ENCODE data around the gene LIG4.

The LIG4 gene

DNA sequence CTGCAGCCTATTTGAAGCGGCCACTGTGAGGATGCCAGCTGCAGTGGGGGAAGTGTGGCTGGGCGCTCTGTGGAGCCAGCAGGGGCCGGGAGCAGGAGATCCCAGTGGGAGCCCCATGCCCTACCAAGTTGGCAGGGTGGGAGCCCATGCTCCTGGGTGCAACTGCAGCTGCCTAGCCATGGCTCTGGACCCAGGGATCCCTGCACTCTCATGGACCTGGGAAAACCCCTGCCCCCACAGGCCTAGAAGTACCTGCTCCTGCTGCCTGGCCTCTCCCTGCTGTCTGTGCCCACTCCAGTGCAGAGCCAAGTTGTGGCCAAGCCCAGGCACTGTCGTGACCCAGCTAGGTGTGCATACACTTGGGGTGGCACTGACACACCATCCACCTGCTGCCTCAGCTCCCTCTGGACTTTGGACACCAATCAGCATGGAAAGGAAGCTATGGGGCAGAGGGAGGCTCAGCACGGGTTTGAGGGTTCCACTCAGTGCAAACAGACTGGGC is 20.9 kb downstream of the LIG4 start:
- no peak for DNase-seq (ENCODE audit: low read depth in 4 of 4, low spot score in 1 of 4)

DNA sequence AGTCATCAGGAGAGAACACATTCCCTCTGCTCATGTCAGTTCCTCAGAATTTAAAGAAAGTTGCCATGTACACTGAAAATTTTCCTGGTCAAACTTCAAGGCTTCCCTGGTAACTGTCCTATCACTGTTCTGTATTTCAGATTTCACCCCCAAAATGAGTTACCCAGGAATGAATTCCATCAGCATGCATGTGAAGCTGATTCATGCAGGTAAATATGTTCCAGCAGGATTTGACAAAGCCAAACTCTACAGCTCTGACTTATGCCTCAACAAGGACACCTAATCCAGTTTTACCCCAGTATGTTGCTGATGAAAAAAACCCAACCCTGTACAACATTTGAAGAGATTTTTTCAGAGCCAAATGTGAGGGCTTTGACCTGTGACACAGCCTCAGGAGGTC is 21.5 kb downstream of the LIG4 start:
- no peak for DNase-seq (ENCODE audit: low read depth in 4 of 4, low spot score in 1 of 4)

DNA sequence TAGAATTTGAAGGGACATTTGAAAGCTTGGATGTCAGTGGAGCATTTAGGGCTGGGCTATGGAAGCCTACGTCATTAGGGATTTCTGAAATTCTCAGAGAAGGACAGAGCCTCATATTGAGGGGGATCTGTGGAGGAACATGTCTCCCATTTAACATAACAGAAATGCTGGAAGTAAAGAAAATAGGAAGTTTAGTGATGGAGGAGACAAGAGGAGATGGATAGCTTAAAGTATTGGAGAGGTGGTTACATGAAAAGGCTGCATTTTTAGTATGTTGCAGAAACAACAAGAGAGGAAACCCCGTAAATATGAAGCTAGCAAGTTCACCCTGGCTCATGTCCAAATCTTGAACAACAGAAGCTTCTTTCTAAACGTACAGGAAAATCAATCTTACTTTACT is 24.4 kb downstream of the LIG4 start:
- DNase-seq (ENCODE audit: low read depth in 4 of 4, low spot score in 1 of 4), result no peak

DNA sequence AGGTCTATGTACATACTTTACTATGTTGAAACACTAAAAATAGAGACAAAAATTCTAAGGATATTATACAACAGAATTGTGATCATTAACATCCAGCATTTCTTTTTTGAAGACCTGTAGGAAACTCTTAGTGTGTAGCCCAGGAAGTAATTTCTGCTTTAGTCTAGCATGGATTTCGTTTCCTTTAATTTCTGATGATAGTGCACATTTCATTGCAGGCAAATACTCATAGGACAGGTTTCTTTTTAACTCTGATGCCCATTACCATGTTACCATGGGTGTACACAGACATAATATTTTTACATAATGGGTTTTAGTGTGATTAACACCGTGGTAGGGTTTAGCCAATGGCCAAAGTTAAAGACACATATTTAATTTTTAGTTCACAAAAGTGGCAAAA is 27.1 kb downstream of the LIG4 start:
- no peak for DNase-seq (ENCODE audit: low read depth in 4 of 4, low spot score in 1 of 4)

DNA sequence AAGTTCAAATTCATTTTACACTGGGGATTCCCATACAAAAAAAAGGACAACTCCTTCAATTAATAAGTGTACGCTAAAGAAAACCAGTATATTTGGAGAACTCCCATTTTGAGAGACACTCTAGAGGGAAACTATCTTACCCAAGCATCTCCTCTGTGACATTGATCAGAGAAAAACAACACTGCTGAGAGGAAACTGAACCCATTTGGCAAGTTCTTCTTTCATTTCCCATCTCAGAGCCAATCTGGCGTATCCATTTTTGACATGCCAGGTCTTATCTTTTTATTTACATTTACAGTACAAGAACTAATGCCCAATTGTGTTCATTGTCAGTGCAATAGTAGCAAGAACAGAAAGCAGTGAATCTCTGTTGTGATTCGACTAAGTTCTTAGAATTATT is 30.1 kb downstream of the LIG4 start:
- no peak for DNase-seq (ENCODE audit: low read depth in 4 of 4, low spot score in 1 of 4)

DNA sequence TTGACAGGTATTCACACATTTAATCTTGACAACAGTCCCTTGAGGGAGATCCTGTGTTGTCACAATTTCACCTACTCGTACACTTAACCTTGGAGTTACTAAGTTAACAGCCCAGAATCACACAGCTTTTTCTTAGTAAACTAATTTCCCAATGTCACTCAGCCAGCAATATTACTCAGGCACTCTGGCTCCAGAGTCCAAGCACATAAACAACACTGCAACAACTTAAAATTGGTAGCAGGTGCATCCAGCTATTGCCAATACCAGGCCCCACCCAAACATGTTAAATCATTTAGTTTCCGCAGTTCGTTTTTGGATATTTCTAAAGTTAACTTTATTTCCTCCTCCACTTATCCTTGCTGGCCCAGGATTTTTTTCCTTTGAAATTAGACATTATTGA is 32.7 kb downstream of the LIG4 start:
- no peak for DNase-seq (ENCODE audit: low read depth in 4 of 4, low spot score in 1 of 4)

DNA sequence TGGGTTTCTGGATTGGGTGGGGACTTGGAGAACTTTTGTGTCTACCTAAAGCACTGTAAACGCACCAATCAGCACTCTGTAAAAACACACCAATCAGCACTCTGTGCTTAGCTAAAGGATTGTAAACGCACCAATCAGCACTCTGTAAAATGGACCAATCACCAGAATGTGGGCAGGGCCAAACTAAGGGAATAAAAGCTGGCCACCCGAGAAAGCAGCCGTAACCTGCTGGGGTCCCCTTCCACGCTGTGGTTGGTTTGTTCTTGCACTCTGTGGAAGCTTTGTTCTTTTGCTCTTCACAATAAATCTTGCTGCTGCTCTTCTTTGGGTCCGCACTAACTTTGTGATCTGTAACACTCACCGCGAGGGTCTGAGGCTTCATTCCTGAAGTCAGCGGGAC is 37.3 kb downstream of the LIG4 start:
- DNase-seq (ENCODE audit: low read depth in 4 of 4, low spot score in 1 of 4), result no peak

DNA sequence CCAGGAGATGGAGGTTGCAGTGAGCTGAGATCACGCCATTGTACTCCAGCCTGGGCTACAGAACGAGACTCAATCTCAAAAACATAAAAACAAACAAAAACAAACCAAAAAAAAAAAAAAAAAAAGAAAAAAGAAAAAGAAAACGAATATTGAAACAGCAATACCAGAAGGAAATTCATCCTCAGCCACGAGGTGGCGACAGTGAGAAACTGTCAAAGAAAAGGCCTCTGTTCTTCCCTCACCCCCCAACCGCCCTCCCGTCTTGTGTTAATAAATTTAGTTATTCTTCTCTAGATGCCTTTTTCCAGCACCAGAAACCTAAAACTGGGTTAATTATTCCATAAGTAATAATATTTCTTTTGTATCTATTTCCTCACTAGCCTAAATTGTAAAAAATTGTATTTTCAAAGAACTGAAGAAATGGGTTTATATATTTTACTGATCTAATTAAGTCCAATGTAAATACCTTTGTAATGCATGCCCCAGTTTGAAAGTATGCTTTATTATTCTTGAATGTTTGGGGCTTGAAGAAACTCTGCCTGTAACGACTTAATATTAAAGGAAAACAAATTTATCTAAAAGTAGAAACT is 38.6 kb downstream of the LIG4 start:
- DNase-seq (ENCODE audit: low read depth in 4 of 4, low spot score in 1 of 4), result peak in 3 of 4 experiments; percentile 23 to 36 (median 35)

DNA sequence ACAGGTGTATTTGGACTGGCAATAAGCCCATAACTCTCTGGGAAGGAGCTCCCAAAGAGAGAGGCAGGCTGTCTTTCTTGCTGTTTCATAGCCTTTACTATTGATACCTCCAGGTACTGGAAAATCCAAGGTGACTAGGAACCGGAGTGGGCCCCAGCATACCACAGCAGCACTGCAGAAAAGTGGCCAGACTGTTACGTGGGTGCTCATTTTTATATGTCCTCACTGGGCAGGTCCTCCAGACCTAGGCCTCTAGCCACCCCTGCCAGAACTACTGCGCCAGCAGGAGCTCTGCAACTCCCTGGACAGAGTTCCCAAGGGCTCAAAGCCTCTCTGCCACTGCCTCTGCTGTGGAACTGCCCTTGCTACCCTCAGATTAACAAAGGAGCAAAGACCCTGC is 46.4 kb downstream of the LIG4 start:
- DNase-seq (ENCODE audit: low read depth in 4 of 4, low spot score in 1 of 4), result no peak

DNA sequence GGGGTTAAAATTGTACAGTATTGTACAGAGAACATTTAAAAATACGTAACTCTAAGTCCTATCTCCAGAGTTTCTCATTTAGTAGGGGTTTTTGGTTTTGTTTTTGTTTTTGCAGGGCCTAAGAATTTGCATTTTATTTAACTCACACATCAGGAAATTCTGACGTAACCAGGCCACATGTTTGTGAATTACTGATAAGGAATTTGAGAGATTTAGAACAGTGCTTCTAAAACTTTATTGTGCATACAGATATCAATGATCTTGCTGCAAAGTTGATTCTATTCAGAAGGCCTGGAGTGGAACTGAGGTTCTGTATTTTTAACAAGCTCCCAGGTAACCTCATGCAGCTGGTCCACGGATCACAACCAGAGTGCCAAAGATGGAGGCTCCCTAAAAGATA is 49.3 kb downstream of the LIG4 start:
- no peak for DNase-seq (ENCODE audit: low read depth in 4 of 4, low spot score in 1 of 4)

DNA sequence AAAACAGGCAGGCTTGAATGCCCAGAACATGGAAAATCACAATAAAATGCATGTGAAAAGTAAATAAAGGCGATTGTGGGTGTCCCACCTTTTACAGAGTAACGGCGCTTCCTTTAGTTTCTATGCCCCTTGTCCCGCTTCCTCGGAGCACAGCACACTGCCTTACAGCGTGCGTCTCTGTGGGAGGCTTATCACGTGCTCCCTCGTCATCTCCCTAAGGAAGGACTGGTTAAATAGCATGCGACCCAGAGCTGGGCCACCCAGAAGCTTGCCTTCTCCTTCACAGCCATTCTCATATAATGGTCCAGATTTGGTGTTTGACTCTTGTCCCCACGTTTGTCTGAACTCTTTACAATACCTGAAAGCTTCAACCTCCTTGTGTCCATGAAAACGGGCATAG is 56.6 kb downstream of the LIG4 start:
- no peak for DNase-seq (ENCODE audit: low read depth in 4 of 4, low spot score in 1 of 4)

Measured in stimulated activated CD4-positive, alpha-beta T cell treated with anti-CD3 and anti-CD28 coated beads, Interleukin-1b, Interleukin-23, amount 100 ng/mL, for 24 hours (primary cell).